ENCODE results near the gene MEI4.

MEI4 gene

GRCh38 chr6:77837034-77837784, 184.4 kb downstream of the MEI4 start:
- no peaks in the 10 kb centered on the region for H3K9me3 ChIP-seq (ENCODE audit: control insufficient read depth, low read length)
- H3K27me3 ChIP-seq (ENCODE audit: control insufficient read depth, insufficient read depth, low read length, poor library complexity, severe bottlenecking), result no peaks in the 10 kb centered on the region
- 80 to 91% methylated on average over 3 of the region's 3 CpGs for WGBS, 2 experiments
- no peaks in the 10 kb centered on the region for H3K4me1 ChIP-seq (ENCODE audit: control insufficient read depth, insufficient read depth, low read length)
- H3K36me3 ChIP-seq (ENCODE audit: control insufficient read depth, insufficient read depth, low read length), result no peaks in the 10 kb centered on the region
- H3K27ac ChIP-seq (ENCODE audit: insufficient read depth, low read depth, low read length, poor library complexity, severe bottlenecking), result no peak overlapping the region
- H3K4me3 ChIP-seq (ENCODE audit: insufficient read depth, low read depth, low read length), result no peak overlapping the region

DNA sequence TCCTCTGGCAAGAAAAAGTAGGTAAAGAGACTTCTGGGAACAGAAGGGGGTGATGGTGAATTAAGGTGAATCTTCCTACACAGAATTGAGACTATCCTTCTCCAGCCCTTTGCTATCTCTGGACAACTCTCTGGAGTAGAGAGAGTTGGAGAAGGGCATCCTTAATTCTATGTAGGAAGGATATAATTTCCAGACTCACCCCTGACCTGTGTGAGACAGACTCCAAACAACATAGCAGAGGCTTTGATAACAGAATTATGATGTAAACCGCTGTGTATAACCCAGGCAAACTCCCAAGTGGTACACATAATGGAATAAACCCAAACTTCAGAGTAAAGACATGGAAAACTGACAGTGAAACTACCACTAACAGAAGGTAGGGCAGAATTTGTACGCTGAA, 186.5 kb downstream of the MEI4 start:
- Histone ChIP-seq H3K4me3 (ENCODE audit: insufficient read depth, low read depth, low read length) (no peak overlapping the region), H3K9me3 (ENCODE audit: control insufficient read depth, low read length) (no peaks in the 10 kb centered on the region), H3K27ac (ENCODE audit: insufficient read depth, low read depth, low read length, poor library complexity, severe bottlenecking) (no peak overlapping the region), H3K27me3 (ENCODE audit: control insufficient read depth, insufficient read depth, low read length, poor library complexity, severe bottlenecking) (no peaks in the 10 kb centered on the region), H3K4me1 (ENCODE audit: control insufficient read depth, insufficient read depth, low read length) (no peaks in the 10 kb centered on the region), H3K36me3 (ENCODE audit: control insufficient read depth, insufficient read depth, low read length) (no peaks in the 10 kb centered on the region)
- WGBS, 2 experiments, result 93 to 100% methylated on average over 1 to 2 of the region's 2 CpGs

DNA sequence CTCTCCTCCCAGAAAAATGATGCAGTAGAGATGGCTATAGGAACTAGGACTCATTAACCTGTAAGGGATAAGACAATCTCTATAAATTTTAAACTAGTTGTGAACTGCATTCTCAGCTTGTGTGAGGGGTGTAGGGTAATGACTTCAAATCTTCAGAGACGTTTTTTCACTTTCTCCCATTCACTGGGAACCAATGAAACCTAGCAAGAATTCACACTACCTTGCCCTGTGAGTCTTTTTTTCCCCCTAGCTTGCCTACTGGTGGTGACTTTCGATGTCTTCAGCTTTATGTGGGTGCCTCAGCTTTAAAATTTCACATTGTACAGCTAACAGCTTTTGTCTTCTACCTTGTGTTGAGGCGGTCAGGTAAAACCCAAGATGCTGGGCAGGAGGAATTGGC, 192.0 kb downstream of the MEI4 start:
- Histone ChIP-seq H3K27me3 (ENCODE audit: control insufficient read depth, insufficient read depth, low read length, poor library complexity, severe bottlenecking) (no peaks in the 10 kb centered on the region), H3K9me3 (ENCODE audit: control insufficient read depth, low read length) (no peaks in the 10 kb centered on the region), H3K4me1 (ENCODE audit: control insufficient read depth, insufficient read depth, low read length) (no peaks in the 10 kb centered on the region), H3K4me3 (ENCODE audit: insufficient read depth, low read depth, low read length) (no peak overlapping the region), H3K27ac (ENCODE audit: insufficient read depth, low read depth, low read length, poor library complexity, severe bottlenecking) (no peak overlapping the region), H3K36me3 (ENCODE audit: control insufficient read depth, insufficient read depth, low read length) (no peaks in the 10 kb centered on the region)
- WGBS, 2 experiments, result 84 to 86% methylated on average over 3 of the region's 3 CpGs

- no peak overlapping the region for H3K27ac ChIP-seq (ENCODE audit: insufficient read depth, low read depth, low read length, poor library complexity, severe bottlenecking)
- no peaks in the 10 kb centered on the region for H3K36me3 ChIP-seq (ENCODE audit: control insufficient read depth, insufficient read depth, low read length)
- no peaks in the 10 kb centered on the region for H3K9me3 ChIP-seq (ENCODE audit: control insufficient read depth, low read length)
- no peaks in the 10 kb centered on the region for H3K4me1 ChIP-seq (ENCODE audit: control insufficient read depth, insufficient read depth, low read length)
- H3K4me3 ChIP-seq (ENCODE audit: insufficient read depth, low read depth, low read length), result no peak overlapping the region
- no peaks in the 10 kb centered on the region for H3K27me3 ChIP-seq (ENCODE audit: control insufficient read depth, insufficient read depth, low read length, poor library complexity, severe bottlenecking)
These were observed 200.6 kb downstream of the MEI4 start for GRCh38 chr6:77853401-77853800.

DNA sequence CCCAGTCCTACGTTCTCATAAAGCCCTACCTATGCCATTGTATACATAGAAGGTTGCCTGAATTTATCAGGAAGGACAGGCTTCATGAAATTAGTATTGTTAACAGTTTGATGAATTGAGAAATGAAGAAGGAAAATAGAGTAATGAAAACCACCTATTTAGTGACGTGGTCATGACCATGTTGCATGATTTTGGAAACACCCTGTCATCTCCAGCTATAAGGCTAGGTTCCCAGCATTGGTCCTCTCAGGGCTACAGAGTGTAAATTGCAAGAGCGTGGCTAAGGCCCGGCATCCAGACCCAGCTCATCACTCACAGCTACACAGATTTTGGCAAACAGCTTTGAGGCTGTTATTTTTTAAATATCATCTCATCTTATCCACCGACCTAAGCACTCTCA, 203.6 kb downstream of the MEI4 start:
- H3K4me3 ChIP-seq (ENCODE audit: insufficient read depth, low read depth, low read length), result no peak overlapping the region
- no peak overlapping the region for H3K27ac ChIP-seq (ENCODE audit: insufficient read depth, low read depth, low read length, poor library complexity, severe bottlenecking)
- no peaks in the 10 kb centered on the region for H3K27me3 ChIP-seq (ENCODE audit: control insufficient read depth, insufficient read depth, low read length, poor library complexity, severe bottlenecking)
- H3K36me3 ChIP-seq (ENCODE audit: control insufficient read depth, insufficient read depth, low read length), result no peaks in the 10 kb centered on the region
- WGBS, 2 experiments, result 91 to 93% methylated on average over 4 to 5 of the region's 5 CpGs
- no peaks in the 10 kb centered on the region for H3K9me3 ChIP-seq (ENCODE audit: control insufficient read depth, low read length)
- H3K4me1 ChIP-seq (ENCODE audit: control insufficient read depth, insufficient read depth, low read length), result no peaks in the 10 kb centered on the region

DNA sequence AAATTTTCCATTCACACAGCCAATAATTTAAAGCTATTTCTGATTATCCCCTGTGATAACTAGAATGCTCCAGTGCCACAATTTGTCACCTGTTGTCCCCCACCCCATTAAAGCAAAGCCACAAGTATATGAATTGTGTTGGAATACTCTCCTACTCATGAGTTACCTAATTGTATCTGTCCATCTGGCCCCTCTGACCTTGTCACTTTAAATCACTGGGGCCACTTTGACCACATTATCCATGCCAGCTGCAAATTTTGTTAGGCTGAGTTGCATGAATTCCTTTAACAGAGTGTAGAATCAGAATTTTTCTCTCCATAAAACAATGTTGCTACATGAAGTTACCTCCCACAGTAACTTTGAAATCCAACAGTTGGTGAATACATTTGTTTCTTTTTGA, 204.6 kb downstream of the MEI4 start:
- H3K4me1 ChIP-seq (ENCODE audit: control insufficient read depth, insufficient read depth, low read length), result no peaks in the 10 kb centered on the region
- no peaks in the 10 kb centered on the region for H3K27me3 ChIP-seq (ENCODE audit: control insufficient read depth, insufficient read depth, low read length, poor library complexity, severe bottlenecking)
- H3K27ac ChIP-seq (ENCODE audit: insufficient read depth, low read depth, low read length, poor library complexity, severe bottlenecking), result no peak overlapping the region
- H3K9me3 ChIP-seq (ENCODE audit: control insufficient read depth, low read length), result no peaks in the 10 kb centered on the region
- no peaks in the 10 kb centered on the region for H3K36me3 ChIP-seq (ENCODE audit: control insufficient read depth, insufficient read depth, low read length)
- H3K4me3 ChIP-seq (ENCODE audit: insufficient read depth, low read depth, low read length), result no peak overlapping the region

DNA sequence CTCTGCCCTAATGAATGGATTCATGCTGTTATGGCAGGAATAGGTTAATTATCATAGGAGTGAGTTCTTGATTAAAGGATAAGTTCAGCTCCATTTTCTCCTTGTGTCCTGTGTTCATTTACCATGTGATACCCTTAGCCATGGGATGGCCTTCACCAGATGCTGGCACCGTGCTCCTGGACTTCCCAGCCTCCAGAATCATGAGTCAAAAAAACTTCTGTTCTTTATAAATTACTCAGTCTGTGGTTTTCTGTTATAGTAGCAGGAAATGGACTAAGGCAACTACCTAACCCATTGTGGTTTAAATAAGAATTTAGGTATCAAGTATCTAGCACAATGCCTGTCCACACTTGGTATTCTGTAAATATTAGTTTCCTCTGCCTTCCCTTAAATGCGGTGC, 223.5 kb downstream of the MEI4 start:
- Histone ChIP-seq H3K27ac (ENCODE audit: insufficient read depth, low read depth, low read length, poor library complexity, severe bottlenecking) (no peak overlapping the region), H3K4me3 (ENCODE audit: insufficient read depth, low read depth, low read length) (no peak overlapping the region), H3K36me3 (ENCODE audit: control insufficient read depth, insufficient read depth, low read length) (no peaks in the 10 kb centered on the region), H3K4me1 (ENCODE audit: control insufficient read depth, insufficient read depth, low read length) (no peaks in the 10 kb centered on the region), H3K9me3 (ENCODE audit: control insufficient read depth, low read length) (no peaks in the 10 kb centered on the region), H3K27me3 (ENCODE audit: control insufficient read depth, insufficient read depth, low read length, poor library complexity, severe bottlenecking) (no peaks in the 10 kb centered on the region)
- WGBS, 2 experiments, result 93 to 94% methylated on average over 2 of the region's 2 CpGs

DNA sequence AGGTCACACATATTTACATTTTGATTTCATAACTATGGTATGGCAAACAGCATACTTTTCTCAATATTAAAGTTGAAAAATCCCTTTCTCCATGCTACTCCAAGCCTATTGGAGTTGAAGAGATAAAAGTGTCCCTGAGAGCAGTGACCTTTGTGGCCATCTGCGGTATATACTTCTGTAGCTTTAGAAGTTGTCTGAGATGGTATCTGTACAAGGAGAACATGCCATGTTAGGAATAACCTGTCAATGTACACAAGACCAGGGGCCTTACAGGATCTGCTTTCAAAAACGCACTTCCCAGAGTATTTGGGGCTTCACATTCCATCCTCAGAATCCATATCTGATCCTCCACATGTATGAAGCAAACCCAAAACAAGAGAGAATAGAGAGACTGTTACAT, 226.7 kb downstream of the MEI4 start:
- Histone ChIP-seq H3K4me3 (ENCODE audit: insufficient read depth, low read depth, low read length) (no peak overlapping the region), H3K27me3 (ENCODE audit: control insufficient read depth, insufficient read depth, low read length, poor library complexity, severe bottlenecking) (no peaks in the 10 kb centered on the region), H3K9me3 (ENCODE audit: control insufficient read depth, low read length) (no peaks in the 10 kb centered on the region), H3K27ac (ENCODE audit: insufficient read depth, low read depth, low read length, poor library complexity, severe bottlenecking) (no peak overlapping the region), H3K4me1 (ENCODE audit: control insufficient read depth, insufficient read depth, low read length) (no peaks in the 10 kb centered on the region), H3K36me3 (ENCODE audit: control insufficient read depth, insufficient read depth, low read length) (no peaks in the 10 kb centered on the region)
- whole genome bisulfite sequencing, 2 experiments, result 95 to 100% methylated on average over 2 of the region's 2 CpGs

GRCh38 chr6:77880501-77880900, 227.7 kb downstream of the MEI4 start:
- H3K4me3 ChIP-seq (ENCODE audit: insufficient read depth, low read depth, low read length), result no peak overlapping the region
- H3K9me3 ChIP-seq (ENCODE audit: control insufficient read depth, low read length), result no peaks in the 10 kb centered on the region
- H3K4me1 ChIP-seq (ENCODE audit: control insufficient read depth, insufficient read depth, low read length), result no peaks in the 10 kb centered on the region
- no peak overlapping the region for H3K27ac ChIP-seq (ENCODE audit: insufficient read depth, low read depth, low read length, poor library complexity, severe bottlenecking)
- no peaks in the 10 kb centered on the region for H3K27me3 ChIP-seq (ENCODE audit: control insufficient read depth, insufficient read depth, low read length, poor library complexity, severe bottlenecking)
- WGBS, 2 experiments, result 85 to 100% methylated on average over 2 of the region's 2 CpGs
- H3K36me3 ChIP-seq (ENCODE audit: control insufficient read depth, insufficient read depth, low read length), result no peaks in the 10 kb centered on the region

GRCh38 chr6:77883851-77884250, 231.0 kb downstream of the MEI4 start:
- H3K27ac ChIP-seq (ENCODE audit: insufficient read depth, low read depth, low read length, poor library complexity, severe bottlenecking), result no peak overlapping the region
- H3K4me3 ChIP-seq (ENCODE audit: insufficient read depth, low read depth, low read length), result no peak overlapping the region
- H3K4me1 ChIP-seq (ENCODE audit: control insufficient read depth, insufficient read depth, low read length), result no peaks in the 10 kb centered on the region
- WGBS, 2 experiments, result 93 to 100% methylated on average over 1 to 2 of the region's 2 CpGs
- H3K36me3 ChIP-seq (ENCODE audit: control insufficient read depth, insufficient read depth, low read length), result no peaks in the 10 kb centered on the region
- no peaks in the 10 kb centered on the region for H3K9me3 ChIP-seq (ENCODE audit: control insufficient read depth, low read length)
- no peaks in the 10 kb centered on the region for H3K27me3 ChIP-seq (ENCODE audit: control insufficient read depth, insufficient read depth, low read length, poor library complexity, severe bottlenecking)

GRCh38 chr6:77893391-77893790, 240.6 kb downstream of the MEI4 start:
- Histone ChIP-seq H3K4me1 (ENCODE audit: control insufficient read depth, insufficient read depth, low read length) (no peaks in the 10 kb centered on the region), H3K27ac (ENCODE audit: insufficient read depth, low read depth, low read length, poor library complexity, severe bottlenecking) (no peak overlapping the region), H3K4me3 (ENCODE audit: insufficient read depth, low read depth, low read length) (no peak overlapping the region), H3K36me3 (ENCODE audit: control insufficient read depth, insufficient read depth, low read length) (no peaks in the 10 kb centered on the region), H3K27me3 (ENCODE audit: control insufficient read depth, insufficient read depth, low read length, poor library complexity, severe bottlenecking) (no peaks in the 10 kb centered on the region), H3K9me3 (ENCODE audit: control insufficient read depth, low read length) (no peaks in the 10 kb centered on the region)
- 96 to 100% methylated on average over 1 to 4 of the region's 4 CpGs for WGBS, 2 experiments

Data from ectodermal cell (in vitro differentiated cells).